HG03045 (cell line): ENCODE results near the gene MSANTD4.
"Not testable (repeated sequence)": the region's sequence is repeated elsewhere in the genome, so short reads cannot be mapped to it uniquely, and the experiment has no call there.

Experiments used
- ATAC-seq: cut with Tn5 transposase; IDR thresholded peaks from one replicate; pipeline ENCODE4 v1.9.1; 2021; ENCODE audit warnings: mild to moderate bottlenecking, moderate library complexity; ENCODE audit not compliant: unreplicated experiment

MSANTD4 gene

DNA sequence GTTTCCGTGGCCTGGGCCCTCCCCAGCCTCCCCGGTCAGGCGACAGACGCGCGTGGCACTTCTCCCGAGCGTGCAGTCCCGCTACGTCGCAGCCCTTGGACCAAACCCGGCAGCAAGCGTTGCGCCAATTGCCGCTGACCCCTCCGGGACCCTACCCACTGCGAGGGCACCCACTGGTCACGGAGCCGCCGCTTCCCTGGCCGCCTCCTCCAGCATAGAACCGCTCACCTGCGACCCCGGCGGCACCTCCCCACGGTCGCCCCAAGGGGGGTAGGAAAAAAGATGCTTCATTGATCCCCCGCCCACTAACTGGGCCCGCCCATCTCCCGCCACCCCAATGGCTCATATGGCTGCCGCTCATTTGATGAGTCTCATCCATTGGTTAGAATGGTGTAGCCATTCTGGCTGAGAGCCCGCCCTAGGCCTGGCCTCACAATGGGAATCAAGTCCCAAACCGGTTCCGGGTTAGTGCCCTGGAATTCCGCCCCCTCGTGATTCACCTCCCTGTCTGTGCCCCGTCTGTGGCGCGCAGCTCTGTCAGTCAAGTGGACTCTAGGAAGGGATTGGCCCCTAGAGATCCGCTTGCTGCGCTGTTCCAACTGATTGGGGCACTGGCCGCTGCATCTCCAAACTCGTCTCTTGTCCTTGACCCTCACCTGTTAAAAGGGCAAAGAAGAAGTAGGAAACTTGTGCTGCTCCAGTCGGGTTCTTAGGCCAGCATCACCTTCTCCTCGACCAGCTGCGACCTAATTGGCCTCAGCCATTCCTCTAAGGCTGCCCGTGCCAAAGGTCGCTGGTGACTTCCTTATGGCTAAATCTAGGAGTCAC lies at the start of gene MSANTD4:
Gene MSANTD4 (minus strand): TSS at position 274 of the 828 bp plus-strand sequence. CDS start 11,323 bp downstream, outside the sequence.
- ATAC-seq = peak; percentile 99

DNA sequence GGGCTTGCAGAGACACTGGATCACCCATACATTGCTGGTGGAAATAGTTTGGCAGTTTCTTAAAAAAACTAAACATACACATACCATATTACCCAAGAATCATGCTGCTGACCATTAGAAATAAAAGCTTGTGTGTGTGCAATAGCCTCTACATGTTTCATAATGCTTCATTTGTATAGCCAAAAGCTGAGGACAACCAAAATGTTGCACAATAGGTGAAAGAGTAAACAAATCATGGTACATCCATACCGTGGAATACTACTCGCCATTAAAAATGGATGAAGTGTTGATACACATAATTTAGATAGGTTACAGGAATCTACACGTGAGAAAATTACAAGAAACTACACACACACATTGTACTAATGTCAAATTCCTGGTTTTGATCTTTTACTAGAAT lies 48.6 kb upstream of the MSANTD4 start:
- ATAC-seq = no peak

DNA sequence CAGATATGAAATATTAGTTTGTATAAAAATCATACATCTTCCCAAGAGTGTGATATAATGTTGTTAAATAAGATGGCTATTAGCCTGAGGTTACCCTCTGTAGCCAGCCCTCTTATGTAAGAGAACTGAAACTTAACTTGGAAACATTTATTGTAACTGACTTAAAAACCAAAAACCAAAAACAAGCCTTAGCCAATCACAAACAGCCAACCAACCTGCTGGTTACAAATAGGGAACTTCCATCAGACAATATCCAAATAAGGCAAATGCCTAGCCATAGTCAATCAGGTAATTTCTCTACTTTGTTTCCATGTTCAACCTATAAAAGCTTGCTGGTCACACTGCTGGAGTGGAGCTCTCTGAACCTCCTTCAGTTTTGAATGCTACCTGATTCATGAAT lies 41.0 kb upstream of the MSANTD4 start:
- ATAC-seq = peak; percentile 46

DNA sequence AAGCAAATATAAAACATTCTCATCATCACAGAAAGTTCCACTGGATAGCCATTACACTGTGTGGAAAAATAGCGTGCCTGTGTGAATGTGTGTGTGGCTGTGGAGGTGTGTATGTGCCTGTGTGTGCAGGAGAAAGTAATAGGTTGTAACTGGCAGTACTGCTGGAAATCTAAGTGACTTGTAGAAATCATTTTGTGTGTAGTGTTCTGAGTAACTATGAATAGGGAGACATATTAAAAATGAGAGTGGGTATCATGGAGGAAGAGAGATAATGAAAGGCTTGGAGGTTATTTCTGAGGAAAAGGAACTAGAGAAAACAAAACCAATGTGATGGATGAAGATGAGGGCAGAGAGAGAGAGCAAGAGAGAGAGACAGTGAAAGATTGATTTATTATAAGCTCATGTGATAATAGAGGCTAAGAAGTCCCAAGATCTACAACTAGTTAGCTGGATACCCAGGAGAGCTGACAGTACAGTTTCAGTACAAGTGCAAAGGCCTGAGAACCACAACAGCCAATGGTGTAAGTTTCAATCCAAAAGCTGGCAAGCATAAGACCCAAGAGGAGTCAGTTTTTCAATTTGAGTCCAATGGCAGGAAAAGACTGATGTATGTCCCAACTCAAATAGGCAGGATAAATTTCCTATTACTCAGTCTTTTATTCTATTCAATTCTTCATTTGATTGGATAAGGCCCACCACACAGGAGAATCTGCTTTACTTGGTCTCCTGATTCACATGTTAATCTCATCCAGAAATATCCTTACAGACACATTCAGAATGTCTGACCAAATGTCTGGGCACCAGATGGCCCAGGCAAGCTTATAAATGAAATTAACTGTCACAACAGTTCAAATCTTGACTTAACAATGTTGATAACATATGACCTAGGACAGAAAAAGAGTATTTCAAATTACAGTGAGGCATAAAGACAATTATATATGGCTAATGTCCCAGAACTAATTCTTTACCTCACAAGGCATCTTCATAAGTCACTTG lies 40.2 kb upstream of the MSANTD4 start:
- peak; percentile 49 for ATAC-seq

DNA sequence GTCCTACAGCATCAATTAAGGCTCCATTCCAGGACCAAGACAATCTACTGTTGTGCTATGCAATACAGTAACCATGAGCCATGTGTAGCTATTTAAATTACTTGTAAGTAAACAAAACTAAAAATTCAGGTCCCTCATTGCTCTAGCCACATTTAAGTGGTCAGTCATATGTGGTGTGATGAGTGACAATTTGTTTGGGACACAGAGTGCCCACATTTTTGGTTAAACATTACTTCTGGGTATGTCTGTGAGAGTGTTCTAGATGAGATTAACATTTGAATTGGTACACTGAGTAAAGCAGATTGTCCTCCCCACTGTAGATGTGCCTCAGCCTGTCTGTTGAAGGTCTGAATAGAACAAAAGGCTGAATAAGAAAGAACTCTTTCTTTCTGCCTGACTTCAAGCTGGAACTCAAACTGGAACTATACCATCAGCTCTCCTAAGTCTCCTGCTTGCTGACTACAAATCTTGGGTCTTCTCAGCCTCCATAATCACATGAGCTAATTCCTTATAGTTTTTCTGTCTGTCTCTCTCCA lies 39.3 kb upstream of the MSANTD4 start:
- no peak for ATAC-seq

DNA sequence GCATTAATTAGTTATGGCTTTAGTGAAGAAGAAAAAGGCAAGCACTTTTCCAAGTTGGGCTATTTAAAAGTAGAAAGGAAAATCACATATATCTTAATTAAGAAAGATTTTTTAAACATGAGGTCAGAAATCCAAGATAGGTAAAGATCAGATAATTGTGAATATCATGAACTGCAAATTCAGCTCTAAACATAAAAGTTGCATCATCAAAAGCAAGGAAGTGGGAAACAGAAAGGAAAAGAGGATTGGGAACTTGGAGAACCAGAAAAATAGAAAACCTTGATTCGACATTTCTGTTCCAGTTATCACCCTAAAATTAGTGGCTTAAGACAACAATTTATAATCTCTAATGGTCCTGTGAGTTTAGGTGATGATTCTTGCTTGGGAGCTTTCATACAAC lies 37.6 kb upstream of the MSANTD4 start:
- ATAC-seq = no peak

DNA sequence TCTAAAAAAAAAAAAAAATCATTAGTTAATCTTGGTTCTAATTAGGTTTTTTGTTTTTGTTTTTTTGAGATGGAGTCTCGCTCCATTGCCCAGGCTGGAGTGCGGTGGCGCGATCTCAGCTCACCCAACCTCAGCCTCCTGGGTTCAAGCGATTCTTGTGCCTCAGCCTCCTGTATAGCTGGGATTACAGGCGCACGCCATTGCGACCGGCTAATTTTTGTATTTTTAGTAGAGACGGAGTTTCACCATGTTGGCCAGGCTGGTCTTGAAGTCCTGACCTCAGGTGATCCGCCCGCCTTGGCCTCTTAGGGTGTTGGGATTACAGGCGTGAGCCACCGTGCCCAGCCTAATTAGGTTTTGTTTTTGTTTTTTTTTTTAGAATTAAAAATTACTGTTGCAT lies 36.3 kb upstream of the MSANTD4 start:
- ATAC-seq = not testable (repeated sequence)

DNA sequence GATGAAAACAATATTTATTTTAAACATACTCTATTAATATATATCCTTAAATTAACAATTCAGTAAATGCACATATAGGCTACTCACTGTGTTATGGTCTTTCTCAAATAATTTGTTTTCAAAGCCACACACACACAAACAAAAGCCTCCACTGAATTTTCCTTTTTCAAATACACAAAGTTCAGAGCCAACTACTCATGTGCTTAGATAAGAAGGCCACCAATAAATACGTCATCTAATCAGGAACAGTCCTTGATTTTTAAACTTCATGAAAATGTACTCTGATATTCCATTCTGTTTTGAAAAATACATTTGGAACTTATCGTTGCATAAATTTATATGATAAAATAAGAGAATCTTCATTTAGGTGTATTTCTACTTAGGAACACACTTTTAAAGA lies 29.1 kb upstream of the MSANTD4 start:
- ATAC-seq = no peak

DNA sequence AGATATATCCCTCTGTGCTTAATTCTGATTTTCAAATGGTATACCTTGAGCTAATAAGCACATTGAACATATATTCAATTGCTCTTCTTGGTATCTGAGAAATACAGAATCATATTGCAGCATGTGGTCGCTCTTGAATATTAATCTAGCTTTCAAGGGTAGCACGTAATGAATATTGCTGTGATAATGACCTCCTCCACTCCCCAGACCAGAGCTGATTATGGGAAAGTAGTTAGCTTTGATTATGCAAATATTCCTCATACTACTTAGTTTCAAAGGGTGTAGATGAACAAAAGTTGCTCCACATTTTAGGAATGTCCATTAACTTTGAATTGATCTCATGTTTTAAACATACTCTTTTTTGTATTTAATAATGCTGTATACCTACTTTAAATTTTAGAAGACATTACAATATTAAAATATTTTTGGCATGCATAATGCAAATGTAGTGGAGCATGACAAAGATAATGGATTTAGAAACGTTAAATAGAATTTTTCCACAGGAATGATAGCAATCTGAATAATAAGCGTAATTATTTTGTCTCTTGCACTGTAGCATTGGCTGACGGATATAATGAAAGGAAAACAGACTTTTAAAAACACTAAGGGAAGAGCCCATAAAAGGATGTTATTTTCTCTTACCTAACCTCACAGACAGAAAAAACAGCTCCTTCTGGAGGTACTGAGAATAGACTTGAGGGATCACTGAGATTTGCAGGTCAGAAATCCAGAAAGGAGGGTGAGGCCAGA lies 27.9 kb upstream of the MSANTD4 start:
- no peak for ATAC-seq

DNA sequence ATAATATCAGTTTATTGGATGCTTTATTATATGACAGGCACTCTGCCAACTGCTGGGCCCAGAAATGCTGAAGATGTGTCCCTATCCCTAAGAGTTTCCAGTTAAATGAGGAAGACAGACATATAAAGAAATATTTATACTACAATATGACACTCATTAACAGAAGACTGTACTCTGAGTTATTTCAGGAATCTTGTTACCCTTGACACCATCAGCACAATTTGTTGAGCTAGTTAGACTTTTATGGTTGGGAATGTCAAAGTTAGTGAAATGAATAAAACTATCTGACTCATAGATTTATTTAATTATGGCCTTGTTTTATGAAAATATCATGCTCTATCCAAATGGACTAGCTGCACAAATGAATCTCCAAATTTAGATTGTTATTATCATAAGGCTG lies 25.6 kb upstream of the MSANTD4 start:
- ATAC-seq = no peak

DNA sequence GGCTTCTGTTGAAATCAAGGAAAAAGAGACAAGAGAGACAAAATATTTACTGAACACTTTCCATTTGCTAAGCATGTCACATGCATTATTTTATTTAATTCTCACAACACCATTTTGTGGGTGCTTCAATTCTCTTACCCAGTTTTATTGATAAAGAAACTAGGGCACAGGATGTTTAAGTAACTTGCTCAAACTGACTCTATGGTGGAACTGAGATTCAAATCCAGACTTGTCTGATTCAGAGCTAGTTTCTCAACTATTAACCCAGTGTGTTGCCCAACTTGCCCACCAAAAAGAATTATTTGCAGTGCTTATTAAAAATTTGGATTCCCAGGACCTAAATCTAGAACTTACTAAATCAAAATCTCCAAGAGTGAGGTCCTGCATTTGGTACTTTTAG lies 21.5 kb upstream of the MSANTD4 start:
- no peak for ATAC-seq

DNA sequence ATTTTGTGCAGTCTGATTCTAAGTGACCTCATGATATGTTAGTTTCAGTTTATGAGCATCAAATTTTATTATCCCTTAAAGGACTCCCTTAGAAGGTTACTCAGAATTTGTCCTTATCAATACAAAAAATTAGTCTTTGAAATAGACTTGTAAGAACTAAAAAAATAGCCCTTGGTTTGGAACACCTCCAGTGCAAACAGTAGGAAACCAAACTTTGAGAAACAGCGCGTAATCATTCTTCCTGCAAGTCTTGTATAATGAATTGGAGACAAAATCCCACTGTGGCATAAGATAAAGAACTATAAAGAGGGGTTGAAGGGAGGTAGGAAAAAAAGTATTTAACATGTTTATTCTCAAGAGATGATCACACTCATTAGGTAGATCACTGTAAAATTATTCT lies 10.8 kb upstream of the MSANTD4 start:
- no peak for ATAC-seq

DNA sequence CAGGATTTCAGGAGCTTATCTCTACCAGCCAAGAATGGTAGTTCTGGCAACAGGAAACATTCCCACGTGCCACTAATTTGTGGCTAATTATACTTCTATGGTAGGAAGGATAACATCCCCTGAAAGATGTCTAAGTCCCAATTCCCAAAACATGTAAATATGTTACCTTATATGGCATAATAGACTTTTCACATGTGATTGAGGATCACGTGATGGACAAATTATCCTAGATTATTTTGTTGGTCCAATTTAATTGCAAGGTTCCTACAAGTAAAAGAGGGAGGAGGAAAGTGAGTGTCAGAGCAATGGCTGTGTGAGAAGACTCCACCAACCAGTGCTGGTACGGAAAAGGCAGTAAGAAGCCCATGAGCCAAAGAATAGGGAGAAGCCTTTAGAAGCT lies 9.9 kb upstream of the MSANTD4 start:
- no peak for ATAC-seq

DNA sequence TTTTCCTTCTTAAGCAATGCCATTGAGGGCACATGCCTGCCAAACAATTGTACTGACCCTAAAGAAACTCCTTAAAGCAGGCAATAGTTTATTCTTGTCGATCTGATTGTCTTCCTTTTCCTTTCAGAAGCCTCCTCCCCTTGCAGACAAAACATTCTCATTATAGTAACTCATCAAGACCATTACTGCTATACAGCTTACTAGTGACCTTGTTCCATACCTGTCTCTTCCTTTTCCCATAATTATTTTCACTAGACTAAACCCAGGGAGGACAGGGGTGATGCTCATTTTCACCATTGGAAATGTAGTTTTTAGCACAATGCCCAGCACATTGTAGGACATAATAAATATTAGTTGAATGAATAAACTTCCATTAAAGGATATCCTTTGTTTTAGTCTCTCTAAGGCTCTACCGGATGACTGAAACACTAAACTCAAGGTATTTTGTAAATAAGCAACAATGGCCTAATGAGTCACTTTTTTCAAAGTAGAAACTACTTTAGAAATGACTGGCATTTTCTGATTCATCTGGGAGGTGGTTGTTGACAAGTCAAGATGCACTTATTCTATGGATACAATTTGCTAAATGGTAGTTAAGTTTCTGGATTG lies 9.3 kb upstream of the MSANTD4 start:
- no peak for ATAC-seq

DNA sequence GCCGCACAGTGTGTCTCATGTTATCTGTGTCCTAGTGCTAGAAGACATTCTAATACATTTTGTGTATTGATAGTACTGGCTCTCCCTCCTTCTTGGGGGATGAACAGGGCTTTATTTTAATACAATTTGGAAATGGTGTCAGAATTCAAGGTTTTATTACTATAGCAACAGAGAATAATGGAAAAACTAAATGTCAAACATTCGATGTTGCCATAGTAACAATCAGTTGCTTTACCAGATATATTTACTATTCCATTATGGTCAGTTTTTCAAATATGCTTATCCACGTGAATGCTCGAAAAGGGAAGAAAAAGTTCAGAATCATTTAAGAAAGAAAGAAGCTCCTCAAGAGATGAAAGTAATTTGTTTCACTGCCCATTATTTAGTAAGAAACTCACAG lies 8.6 kb upstream of the MSANTD4 start:
- no peak for ATAC-seq

DNA sequence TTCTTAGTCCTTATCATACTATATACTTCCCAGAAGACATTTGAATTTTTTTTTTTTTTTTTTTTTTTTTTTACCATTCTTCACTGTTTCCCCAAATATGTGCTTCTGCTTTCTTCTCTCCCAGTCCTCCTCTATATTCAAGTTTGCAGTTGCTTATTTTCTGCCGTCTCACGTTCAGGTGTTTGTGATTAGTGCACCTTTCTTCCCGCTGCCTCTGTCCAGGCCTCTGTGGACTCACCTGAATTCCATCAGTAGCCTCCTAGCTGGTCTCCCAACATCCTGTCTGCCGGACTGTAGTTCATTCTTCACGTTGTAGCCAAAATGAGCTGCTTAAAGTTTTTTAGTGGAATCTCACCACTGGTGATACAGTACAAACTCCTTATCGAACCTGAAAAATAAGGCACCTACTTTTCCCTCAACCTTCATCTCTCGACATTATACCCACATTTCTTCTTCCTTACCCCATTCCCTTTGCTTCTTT lies 795 bp upstream of the MSANTD4 start:
- ATAC-seq = no peak

DNA sequence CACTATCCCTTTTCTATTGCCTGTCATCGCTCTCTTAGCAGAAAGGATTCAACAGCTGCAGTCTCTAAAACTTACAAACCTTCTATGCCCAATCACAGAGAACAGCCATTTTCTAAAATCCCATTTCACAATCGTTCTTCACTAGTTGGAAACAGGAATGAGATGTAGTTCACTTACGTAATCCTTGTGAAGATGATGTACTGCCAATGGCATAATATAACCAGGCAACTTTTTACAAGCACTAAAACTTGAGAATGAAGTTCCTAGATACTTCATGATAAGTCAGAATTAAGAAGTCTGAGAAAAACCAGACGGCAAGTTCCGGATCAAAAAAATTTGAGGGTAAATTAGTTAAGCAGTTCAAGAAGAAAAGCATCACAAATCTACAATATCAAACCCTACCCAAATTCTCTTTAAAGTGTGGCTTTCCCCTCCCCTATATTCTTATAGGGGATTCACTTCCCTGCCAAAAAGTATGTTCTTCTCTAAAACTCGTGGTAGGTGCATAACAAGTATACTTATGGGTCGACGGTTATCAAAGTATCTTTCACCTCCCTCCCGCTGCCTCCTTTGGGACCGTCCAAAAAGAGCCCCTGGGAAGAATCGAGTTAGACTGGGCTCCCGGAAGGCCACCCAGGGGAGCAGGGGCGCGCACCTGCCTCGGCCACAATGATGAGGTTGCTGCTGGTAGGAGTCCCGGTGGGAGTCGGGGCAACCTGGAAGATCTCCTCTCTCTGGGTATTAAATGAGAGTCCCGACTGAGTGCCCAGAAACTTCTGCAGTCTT lies 666 bp downstream of the MSANTD4 start:
- peak; percentile 7 for ATAC-seq

DNA sequence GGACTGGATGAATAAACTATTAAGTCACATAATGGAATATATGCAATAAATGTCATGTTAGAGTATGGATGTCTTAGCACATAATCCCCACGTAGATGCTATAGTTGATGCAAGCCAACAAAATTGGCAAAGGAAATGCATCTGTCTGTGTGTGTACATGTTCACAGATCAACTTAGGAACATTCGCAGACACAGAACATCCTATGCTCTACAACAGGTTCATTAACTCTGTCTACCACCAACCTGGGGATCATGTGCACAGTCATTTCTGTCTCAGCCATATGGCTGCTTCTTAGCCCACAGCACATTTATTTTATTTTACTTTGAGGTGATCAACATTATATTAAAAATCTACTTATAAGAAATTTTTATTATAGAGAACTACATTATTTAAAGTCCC lies 4.9 kb downstream of the MSANTD4 start:
- no peak for ATAC-seq

DNA sequence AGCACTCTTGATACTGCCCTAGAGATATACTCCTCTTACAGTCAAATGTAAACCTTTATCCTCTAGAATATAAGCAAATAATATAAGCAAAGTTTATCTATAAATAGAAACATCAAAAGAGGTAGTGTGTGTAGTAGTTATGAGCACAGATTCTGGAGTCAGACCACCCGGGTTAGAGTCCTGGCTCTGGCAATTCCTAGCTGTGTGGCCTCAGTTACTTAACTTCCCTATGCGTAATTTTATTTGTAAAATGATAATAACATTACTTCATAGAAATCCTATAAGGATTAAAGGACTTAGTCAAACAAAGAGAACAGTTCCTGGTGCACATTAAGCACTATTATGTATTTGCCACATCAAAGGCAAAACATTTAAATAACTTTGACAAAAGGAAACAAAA lies 7.0 kb downstream of the MSANTD4 start:
- no peak for ATAC-seq
